ENCODE measurements around the gene CTSD.

The CTSD gene

DNA sequence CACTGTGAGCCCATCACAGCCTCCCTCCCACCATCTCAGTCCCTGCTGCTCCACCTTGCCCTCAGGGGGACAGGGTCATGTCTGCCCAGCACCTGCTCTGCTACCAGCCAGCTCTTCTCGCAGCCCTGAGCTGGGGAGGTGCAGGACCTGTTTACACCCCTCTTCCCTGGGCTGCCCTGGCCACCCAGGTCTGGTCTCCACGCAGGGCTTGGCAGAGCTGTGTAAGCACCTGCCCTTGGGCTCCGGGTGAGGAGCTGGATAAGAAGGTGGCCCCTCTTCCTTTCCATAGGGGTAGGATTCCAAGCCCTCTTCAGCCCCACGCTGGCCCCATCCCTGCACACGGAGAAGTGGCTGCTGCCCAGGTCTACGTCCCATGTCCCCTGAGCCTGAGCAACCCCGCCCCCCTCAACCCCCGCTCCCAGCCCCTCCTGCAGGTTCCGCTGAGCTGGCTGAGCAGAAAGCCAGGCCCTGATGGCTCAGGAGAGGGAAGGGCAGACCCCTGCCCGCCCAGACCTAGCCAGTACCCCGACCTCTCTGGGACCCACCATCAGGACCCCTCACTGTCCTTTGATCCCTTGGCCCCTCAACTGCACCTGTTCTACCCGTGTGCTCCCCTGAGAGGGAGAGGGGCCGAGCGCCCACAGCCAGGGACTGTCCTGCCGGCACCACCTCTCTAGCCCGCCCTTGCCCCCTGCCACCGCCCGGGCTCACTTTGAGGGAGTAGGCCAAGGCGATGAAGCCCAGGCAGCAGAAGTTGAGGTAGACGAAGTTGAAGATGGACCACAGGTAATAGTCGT, 16.6 kb downstream of the CTSD start:
- Mint-ChIP-seq H3K27me3 (peaks cover 11% of the 10 kb centered on the region), H3K4me1 (peaks cover 19% of the 10 kb centered on the region), H3K4me3 (no peak overlapping the region), H3K9me3 (no peaks in the 10 kb centered on the region), H3K27ac (no peak overlapping the region), H3K36me3 (no peaks in the 10 kb centered on the region)

DNA sequence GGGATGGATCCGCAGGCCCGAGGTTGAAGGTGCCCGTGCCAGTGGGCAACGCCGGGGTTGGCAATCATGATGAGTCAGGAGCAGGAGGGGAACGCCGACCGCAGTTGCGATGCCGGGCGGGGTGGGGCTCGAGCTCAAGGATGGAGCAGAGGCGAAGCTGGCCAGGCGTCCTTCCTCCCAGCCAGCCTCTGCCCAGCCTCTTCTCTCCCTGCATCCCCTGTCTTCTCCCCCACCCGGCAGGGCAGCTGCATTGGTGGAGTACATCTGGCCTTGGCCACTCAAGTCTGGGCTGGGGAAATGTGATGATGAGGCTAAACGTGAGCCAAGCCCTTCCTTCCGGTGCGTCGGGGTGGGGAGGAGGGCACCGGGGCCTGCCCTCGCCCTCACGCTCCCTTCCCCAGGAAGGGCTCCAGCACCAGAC, 17.2 kb downstream of the CTSD start:
- Mint-ChIP-seq H3K27me3 (peaks cover 11% of the 10 kb centered on the region), H3K4me1 (peaks cover 14% of the 10 kb centered on the region), H3K27ac (no peak overlapping the region), H3K36me3 (no peaks in the 10 kb centered on the region), H3K4me3 (no peak overlapping the region), H3K9me3 (no peaks in the 10 kb centered on the region)

DNA sequence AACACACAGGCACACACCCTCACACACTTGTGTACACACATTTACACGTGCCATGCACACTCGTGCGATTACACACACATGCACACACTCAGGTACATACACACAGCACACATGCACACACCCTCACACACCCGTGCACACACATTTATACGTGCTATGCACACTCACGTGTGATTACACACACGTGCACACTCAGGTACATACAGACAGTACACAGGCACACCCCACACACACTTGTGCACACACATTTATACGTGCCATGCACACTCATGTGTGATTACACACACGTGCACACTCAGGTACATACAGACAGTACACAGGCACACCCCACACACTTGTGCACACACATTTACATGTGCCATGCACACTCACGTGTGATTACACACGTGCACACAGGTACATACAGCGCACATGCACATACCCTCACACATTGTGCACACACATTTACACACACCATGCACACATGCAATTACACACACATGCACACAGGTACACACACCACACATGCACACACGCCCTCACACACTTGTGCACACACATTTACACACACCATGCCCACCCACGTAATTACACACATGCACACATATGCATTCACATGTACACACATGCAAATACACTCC, 17.9 kb downstream of the CTSD start:
- peak overlapping the region; percentile 12 for H3K27ac Mint-ChIP-seq
- peaks cover 11% of the 10 kb centered on the region for H3K27me3 Mint-ChIP-seq
- peaks cover 14% of the 10 kb centered on the region for H3K4me1 Mint-ChIP-seq
- no peak overlapping the region for H3K4me3 Mint-ChIP-seq
- no peaks in the 10 kb centered on the region for H3K36me3 Mint-ChIP-seq
- H3K9me3 Mint-ChIP-seq = no peaks in the 10 kb centered on the region

DNA sequence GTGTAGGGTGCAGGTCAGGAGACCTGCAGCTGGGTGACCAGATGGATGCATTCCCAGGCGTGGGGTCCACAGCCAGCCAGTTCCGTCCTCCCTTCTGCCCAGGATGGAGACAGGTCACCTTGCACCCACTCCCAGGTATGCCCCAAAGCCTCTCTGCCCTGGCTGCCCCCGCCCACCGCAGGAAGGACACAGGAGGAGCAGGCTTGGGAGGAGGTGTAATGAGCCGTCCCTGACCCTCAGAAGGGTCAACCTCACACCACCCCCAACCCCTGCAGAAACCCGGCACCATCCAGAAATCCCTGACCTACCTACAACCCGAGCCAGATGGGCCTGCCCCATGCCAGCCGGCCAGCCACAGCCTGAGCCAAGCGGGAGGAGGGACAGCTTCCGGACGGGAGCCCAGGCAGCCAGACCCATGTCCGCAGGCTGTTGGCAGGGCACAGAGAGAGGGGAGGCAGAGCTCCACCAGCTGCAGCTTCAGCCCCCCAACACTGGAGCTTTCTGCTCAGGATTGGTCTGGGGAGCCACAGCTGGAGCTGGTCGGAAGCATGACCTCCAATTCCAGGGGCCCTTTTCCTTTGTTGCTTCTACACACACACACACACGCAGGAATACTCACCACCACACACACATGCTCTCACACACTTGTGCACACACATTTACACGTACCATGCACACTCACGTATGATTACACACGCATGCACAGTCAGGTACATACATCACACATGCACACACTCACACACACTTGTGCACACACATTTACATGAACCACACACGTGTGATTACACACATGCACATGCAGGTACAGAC, 18.6 kb downstream of the CTSD start:
- Mint-ChIP-seq H3K27me3 (peaks cover 6% of the 10 kb centered on the region), H3K36me3 (no peaks in the 10 kb centered on the region), H3K4me1 (peaks cover 8% of the 10 kb centered on the region), H3K4me3 (no peak overlapping the region), H3K9me3 (no peaks in the 10 kb centered on the region), H3K27ac (no peak overlapping the region)

DNA sequence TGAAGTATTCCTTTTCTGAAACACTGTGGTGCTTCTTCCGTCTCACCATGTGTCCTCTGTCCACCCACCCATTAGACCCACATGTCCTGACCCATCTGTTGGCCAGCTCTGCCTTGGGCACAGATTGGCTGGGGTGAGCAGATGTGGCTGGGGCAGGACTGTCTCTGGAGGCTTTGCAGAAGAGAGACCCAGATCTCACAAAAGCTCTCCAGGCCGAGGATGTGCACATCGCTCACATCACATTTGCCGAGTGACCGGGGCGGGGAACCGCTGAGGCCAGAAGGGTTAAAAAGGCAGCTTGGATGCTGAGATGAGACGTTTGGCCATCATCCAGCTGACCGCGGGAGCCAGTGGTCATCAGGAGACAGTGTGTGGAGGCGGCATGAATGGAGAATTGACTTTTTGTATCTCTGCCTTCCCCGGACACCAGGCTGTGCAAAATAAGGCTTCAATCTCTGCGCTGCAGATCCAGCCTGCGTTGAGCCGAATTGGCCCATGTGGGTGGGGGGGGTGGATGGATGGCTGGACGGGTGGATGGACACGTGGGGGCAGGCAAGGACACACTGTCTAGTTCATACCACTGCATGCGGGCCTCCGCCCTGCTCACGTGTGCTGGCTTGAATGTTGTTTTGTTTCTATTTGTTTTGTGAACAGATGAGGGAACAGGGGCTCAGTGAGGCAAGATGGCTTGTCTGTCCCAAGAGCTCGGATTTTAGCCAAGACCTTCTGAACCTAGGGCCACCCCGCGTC, 19.4 kb downstream of the CTSD start:
- Mint-ChIP-seq H3K36me3 (no peaks in the 10 kb centered on the region), H3K27ac (no peak overlapping the region), H3K9me3 (no peaks in the 10 kb centered on the region), H3K27me3 (no peaks in the 10 kb centered on the region), H3K4me3 (no peak overlapping the region), H3K4me1 (no peaks in the 10 kb centered on the region)

- Mint-ChIP-seq H3K27me3 (no peaks in the 10 kb centered on the region), H3K36me3 (no peaks in the 10 kb centered on the region), H3K4me3 (no peak overlapping the region), H3K9me3 (no peaks in the 10 kb centered on the region), H3K4me1 (no peaks in the 10 kb centered on the region), H3K27ac (no peak overlapping the region)
Observed at GRCh38 chr11:1743585-1744136, 20.1 kb downstream of the CTSD start.

- Mint-ChIP-seq H3K4me1 (no peaks in the 10 kb centered on the region), H3K27ac (no peak overlapping the region), H3K4me3 (no peak overlapping the region), H3K36me3 (no peaks in the 10 kb centered on the region), H3K27me3 (no peaks in the 10 kb centered on the region), H3K9me3 (no peaks in the 10 kb centered on the region)
Observed at GRCh38 chr11:1742869-1743584, 20.7 kb downstream of the CTSD start.

- Mint-ChIP-seq H3K27me3 (no peaks in the 10 kb centered on the region), H3K4me3 (no peak overlapping the region)
Observed at GRCh38 chr11:1742371-1742770, 21.4 kb downstream of the CTSD start.

GRCh38 chr11:1741741-1742140, 22.0 kb downstream of the CTSD start:
- H3K4me3 Mint-ChIP-seq = no peak overlapping the region
- H3K9me3 Mint-ChIP-seq = no peaks in the 10 kb centered on the region
- H3K27ac Mint-ChIP-seq = no peak overlapping the region
- H3K4me1 Mint-ChIP-seq = no peaks in the 10 kb centered on the region
- peaks cover under 1% of the 10 kb centered on the region for H3K27me3 Mint-ChIP-seq
- no peaks in the 10 kb centered on the region for H3K36me3 Mint-ChIP-seq

More at GRCh38 chr11:1742371-1742770, 21.4 kb downstream of the CTSD start:
- Mint-ChIP-seq H3K36me3 (no peaks in the 10 kb centered on the region), H3K27ac (no peak overlapping the region), H3K4me1 (no peaks in the 10 kb centered on the region), H3K9me3 (no peaks in the 10 kb centered on the region)

GRCh38 chr11:1740786-1741530, 22.8 kb downstream of the CTSD start:
- H3K4me1 Mint-ChIP-seq = no peaks in the 10 kb centered on the region
- H3K27ac Mint-ChIP-seq = no peak overlapping the region
- H3K36me3 Mint-ChIP-seq = no peaks in the 10 kb centered on the region
- H3K4me3 Mint-ChIP-seq = no peak overlapping the region
- peaks cover 5% of the 10 kb centered on the region for H3K27me3 Mint-ChIP-seq
- no peaks in the 10 kb centered on the region for H3K9me3 Mint-ChIP-seq

DNA sequence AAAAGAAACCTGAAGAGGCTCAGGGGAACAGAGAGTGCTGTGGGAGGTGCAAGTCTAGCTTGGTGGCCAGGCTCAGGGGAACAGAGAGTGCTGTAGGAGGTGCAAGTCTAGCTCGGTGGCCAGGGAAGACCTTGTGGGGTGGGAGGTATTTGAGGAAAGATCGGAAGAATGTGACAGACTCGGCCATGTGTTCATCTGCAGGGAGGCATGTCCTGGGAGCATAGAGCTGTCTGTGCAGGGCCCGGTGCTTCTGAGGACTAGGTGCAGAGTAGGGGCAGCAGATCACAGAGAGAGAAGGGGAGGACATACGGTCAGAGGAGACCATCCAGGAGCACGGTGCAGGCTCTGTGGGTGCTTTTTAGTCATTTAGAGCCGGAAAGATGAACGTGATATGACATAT, 24.2 kb downstream of the CTSD start:
- H3K36me3 Mint-ChIP-seq = no peaks in the 10 kb centered on the region
- H3K27me3 Mint-ChIP-seq = peaks cover 5% of the 10 kb centered on the region
- H3K4me3 Mint-ChIP-seq = no peak overlapping the region
- no peaks in the 10 kb centered on the region for H3K4me1 Mint-ChIP-seq
- no peak overlapping the region for H3K27ac Mint-ChIP-seq
- H3K9me3 Mint-ChIP-seq = no peaks in the 10 kb centered on the region

- no peaks in the 10 kb centered on the region for H3K9me3 Mint-ChIP-seq
- H3K27me3 Mint-ChIP-seq = peaks cover 5% of the 10 kb centered on the region
Observed at GRCh38 chr11:1738380-1738779, 25.3 kb downstream of the CTSD start.

DNA sequence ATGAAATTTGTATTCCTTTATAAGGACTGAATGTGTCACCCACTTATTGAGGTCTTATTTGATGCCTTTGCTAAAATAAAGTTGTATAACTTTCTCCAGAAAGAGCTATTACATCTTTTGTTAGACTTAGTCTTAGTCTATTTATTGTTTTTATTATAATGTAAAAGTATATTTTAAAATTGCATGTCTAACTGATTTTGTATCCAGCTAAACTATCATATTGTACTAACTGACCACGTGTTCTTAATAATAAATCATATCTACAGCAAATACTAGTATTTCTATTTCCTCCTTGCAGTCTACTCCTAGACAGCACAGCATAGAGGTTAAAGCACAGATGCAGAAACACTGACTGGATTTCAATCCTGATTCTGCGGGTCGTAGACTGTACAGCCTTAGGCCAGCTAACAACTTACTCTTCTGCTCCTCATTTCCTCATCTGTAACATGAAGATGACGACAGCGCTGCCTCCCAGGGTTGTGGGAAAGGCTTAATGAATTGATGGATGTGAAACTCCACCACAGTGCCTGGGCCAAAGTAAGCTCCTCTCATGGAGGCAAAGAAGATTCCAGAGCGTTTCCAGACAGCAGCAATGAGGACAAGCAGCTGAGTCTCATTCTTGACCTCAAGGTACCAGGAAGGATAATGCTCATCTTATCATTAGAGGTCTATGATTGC, 26.5 kb downstream of the CTSD start:
- no peak overlapping the region for H3K4me3 Mint-ChIP-seq
- peaks cover 11% of the 10 kb centered on the region for H3K4me1 Mint-ChIP-seq
- H3K36me3 Mint-ChIP-seq = no peaks in the 10 kb centered on the region
- H3K27ac Mint-ChIP-seq = no peak overlapping the region
- H3K27me3 Mint-ChIP-seq = peaks cover 6% of the 10 kb centered on the region
- no peaks in the 10 kb centered on the region for H3K9me3 Mint-ChIP-seq

More at GRCh38 chr11:1738380-1738779, 25.3 kb downstream of the CTSD start:
- Mint-ChIP-seq H3K4me3 (no peak overlapping the region), H3K4me1 (peaks cover 10% of the 10 kb centered on the region), H3K27ac (no peak overlapping the region), H3K36me3 (no peaks in the 10 kb centered on the region)
